HG03135 (cell line): ENCODE results near the gene PTPRQ.
"Not testable (repeated sequence)": the region's sequence is repeated elsewhere in the genome, so short reads cannot be mapped to it uniquely, and the experiment has no call there.

Source experiments
- ATAC-seq: cut with Tn5 transposase; IDR thresholded peaks from one replicate; pipeline ENCODE4 v1.9.1; 2021; ENCODE audit warnings: mild to moderate bottlenecking, moderate library complexity; ENCODE audit not compliant: unreplicated experiment

Gene PTPRQ

DNA sequence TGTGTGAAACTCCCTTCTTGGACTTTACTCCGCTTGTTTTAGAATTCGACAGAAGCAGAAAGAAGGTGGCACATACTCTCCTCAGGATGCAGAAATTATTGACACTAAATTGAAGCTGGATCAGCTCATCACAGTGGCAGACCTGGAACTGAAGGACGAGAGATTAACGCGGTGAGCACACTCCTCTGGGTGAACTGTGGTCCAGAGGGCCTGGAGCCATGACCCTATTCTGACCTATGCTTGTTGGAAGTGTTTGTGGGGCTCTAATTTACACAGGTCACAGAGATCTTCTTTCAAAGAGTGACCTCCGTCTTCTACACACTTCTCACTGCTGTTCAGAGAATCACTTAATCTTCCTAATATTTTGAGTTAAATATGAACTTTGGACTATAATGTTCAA is 190.9 kb downstream of the PTPRQ start:
- ATAC-seq = no peak

- no peak for ATAC-seq
Observed at GRCh38 chr12:80636832-80637231, 192.8 kb downstream of the PTPRQ start.

DNA sequence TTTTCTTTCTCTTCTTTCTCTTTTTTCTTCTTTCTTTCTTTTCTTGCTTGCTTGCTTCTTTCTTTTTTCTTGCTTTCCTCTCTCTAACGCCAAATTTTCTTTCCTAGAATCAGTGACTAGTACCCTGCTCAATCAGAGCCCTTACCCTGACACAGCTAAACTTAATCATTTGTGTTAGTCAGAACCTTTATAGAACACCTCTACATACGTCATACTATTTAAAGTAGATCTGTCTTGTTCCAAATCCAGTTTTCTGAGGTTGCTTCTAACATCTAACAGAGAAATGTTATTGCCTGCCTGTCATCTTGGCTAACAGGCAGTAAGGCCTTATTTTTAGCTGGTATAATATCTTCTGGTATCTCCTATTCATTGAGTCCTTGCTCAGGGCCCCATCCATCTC is 197.9 kb downstream of the PTPRQ start:
- ATAC-seq = no peak

- no peak for ATAC-seq
Observed at GRCh38 chr12:80643961-80644360, 199.9 kb downstream of the PTPRQ start.

- no peak for ATAC-seq
Observed at GRCh38 chr12:80648881-80649280, 204.8 kb downstream of the PTPRQ start.

- no peak for ATAC-seq
Observed at GRCh38 chr12:80655751-80656150, 211.7 kb downstream of the PTPRQ start.

GRCh38 chr12:80659512-80660063 is 215.6 kb downstream of the PTPRQ start:
- ATAC-seq = no peak

- no peak for ATAC-seq
Observed at GRCh38 chr12:80662586-80662985, 218.6 kb downstream of the PTPRQ start.

DNA sequence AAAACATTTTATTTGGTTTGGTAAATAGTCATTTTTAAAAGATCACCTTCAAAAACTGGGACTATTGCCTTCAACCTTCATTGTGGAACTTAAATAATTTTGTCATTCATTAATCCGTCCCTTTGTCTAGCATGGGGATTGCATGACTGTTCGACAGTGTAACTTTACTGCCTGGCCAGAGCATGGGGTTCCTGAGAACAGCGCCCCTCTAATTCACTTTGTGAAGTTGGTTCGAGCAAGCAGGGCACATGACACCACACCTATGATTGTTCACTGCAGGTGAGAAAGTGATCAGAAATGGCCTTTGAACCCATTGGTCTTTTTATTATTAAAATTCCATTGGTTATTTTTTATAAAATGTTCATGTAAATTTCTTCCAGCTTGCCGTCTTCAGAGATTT is 226.2 kb downstream of the PTPRQ start:
- no peak for ATAC-seq

- not testable (repeated sequence) for ATAC-seq
Observed at GRCh38 chr12:80676042-80676636, 232.1 kb downstream of the PTPRQ start.

- ATAC-seq = no peak
Observed at GRCh38 chr12:80676856-80677255, 232.8 kb downstream of the PTPRQ start.

DNA sequence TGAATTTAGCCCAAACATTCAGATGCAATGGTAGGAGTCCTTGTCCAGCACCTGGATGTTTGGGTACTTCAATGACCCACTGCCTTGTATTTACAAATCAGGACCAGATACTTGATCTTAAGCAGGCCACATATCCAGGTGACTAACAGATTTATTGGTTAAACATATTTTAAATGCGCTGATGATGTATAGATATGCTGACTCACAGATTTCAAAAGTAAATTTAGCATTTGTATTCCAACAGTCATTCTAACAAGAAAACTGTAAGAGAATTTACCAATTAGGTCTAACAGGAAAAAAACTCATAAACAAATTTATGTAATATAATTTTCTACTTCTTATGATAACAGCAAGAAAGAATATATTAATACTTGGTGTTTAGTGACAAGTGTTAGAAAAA is 234.0 kb downstream of the PTPRQ start:
- no peak for ATAC-seq

GRCh38 chr12:80679346-80680131 is 235.5 kb downstream of the PTPRQ start:
- no peak for ATAC-seq

- no peak for ATAC-seq
Observed at GRCh38 chr12:80681287-80681686, 237.3 kb downstream of the PTPRQ start.

- ATAC-seq = no peak
Observed at GRCh38 chr12:80681786-80682185, 237.8 kb downstream of the PTPRQ start.

DNA sequence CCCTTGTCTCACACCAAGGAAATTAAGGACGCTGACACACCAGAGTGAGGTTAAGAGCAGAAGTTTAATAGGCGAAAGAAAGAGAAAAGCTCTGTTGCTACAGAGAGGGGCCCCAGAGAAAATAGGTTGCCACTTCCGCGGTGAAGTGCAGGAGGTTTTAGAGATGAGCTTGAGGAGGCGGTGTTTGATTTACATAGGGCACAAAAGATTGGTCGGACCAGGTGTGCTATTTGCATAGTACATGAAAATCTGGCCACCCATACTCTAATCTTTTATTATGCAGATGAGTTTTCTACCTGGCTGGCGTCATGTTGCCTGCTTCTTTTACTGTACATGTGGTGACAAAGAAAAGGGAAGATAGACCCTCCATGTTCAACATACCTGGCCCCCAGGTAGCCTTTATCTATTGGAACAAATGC is 240.1 kb downstream of the PTPRQ start:
- ATAC-seq = no peak

DNA sequence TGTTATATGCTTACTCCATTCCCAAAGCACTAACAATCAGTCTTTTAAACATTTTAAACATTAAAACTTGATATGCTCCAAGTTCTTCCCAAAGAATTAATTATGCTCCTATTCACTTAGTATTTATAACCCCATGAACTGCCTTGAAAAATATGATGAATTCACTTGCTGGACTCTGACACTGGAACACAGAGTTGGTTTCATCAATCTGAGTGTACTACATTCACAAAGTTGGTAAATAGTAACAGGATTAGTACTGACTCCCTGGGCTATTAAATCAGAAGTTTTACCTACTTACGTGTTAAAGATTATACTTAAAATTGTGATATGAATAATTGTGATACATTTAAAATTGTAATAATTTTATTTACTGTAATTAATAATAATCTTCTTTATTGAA is 246.1 kb downstream of the PTPRQ start:
- no peak for ATAC-seq

GRCh38 chr12:80690513-80690912 is 246.5 kb downstream of the PTPRQ start:
- ATAC-seq = no peak

DNA sequence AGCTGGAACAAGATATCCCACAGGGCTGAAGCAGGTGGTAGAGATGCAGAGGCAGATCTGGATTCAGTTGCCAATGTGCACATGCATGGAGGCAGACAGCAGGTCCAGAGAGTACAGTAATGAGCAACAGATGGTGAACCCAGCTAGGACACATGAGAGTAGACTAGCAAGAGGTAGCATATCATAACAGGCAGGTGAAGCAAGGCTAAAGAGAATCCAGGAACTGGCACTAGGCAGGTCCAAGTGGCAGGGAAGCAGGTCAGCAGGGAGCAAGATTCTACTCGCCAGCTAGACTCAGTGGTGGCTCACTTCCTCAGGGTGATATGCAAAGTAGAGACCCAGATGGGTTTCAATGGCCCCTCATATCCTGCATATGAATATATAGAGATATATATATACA is 248.1 kb downstream of the PTPRQ start:
- ATAC-seq = no peak

DNA sequence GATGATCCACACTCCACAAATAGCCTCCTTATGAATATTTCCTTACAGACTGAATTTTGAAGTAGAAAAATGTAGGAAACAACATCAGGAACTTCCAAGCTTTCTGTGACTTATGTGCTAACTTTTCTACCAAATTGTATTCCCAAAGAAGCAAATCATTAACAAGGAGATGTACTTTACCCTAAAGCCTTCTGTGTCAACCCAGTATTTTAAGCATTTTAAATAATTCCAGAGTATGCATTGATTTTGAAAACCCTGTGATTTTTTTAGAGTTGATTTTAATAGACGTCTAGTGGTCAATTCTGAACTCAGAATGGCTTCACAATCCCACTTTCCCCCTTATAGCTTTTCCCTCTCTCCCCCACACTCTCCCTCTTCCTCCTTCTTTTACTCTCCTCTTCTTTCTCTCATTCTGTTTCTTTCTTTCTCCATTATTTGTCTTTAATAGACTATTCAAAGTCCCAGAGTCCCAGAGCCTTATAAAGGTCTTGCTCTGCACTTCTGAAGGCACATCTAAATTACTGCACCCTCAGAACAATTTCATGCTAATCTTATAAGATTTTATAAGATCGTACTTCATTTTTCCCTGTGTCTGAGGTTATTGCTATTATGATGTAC is 253.3 kb downstream of the PTPRQ start:
- no peak for ATAC-seq

GRCh38 chr12:80698256-80698655 is 254.2 kb downstream of the PTPRQ start:
- ATAC-seq = no peak
